ENCODE data around the gene ASTN2.

- TF ChIP-seq POLR2AphosphoS5 (IDR thresholded peaks at IDR 0.05; ENCODE audit: low read depth, low read length) (no peak), TAF1 (IDR thresholded peaks at IDR 0.05; ENCODE audit: borderline replicate concordance, insufficient read depth, low read length) (no peak), REST (IDR thresholded peaks at IDR 0.05; ENCODE audit: insufficient read depth in 1 of 2, low read depth in 2 of 2, low read length in 2 of 2) (no peak), SIN3A (IDR thresholded peaks at IDR 0.05; ENCODE audit: borderline replicate concordance, insufficient read depth, low read length) (no peak), FOXP2 (optimal IDR thresholded peaks at IDR 0.05; ENCODE audit: borderline replicate concordance, extremely low read depth, extremely low read length, insufficient read depth) (no peak)
Measured at GRCh38 chr9:116944714-116945534, 469.9 kb downstream of the ASTN2 start.

Data from PFSK-1 (cell line).